Keratinocyte (primary cell): ENCODE data around the gene SERGEF. TPM values are rescaled to one million over a fixed set of nuclear protein-coding genes. Genes with fewer than 3 reads are reported as not detected.

Experiments used
- DNase-seq: peaks from one replicate; pipeline ENCODE4 v3.0.0-alpha.2; 2011; ENCODE audit warnings: low read depth, missing footprints, low spot score
- FAIRE-seq: peaks from 2 replicates; lab custom pipeline; 2011; peaks lifted over from hg19 to GRCh38; lab: Jason Lieb, UNC
- H2AFZ ChIP-seq: 2 replicates; pipeline ENCODE4 v1.6.0; 2012; ENCODE audit warnings: low read length, control low read depth, inconsistent platforms; ENCODE audit not compliant: control insufficient read depth
- H3K27ac ChIP-seq: 2 replicates; pipeline ENCODE4 v1.5.1; 2011; ENCODE audit warnings: low read length; ENCODE audit not compliant: control insufficient read depth, insufficient read depth
- H3K27me3 ChIP-seq: 3 replicates; pipeline ENCODE4 v1.6.0; 2011; ENCODE audit warnings: low read length; ENCODE audit not compliant: control insufficient read depth, insufficient read depth; ENCODE audit errors: extremely low read depth
- H3K36me3 ChIP-seq, 2 experiments: 2 replicates in 1 of 2; 3 replicates in 1 of 2; pipeline ENCODE4 v1.5.1; 2011; ENCODE audit warnings: low read length in 2 of 2, mild to moderate bottlenecking in 1 of 2; ENCODE audit not compliant: control insufficient read depth in 2 of 2, insufficient read depth in 2 of 2; ENCODE audit errors: extremely low read depth in 1 of 2
- H3K4me1 ChIP-seq: 3 replicates; pipeline ENCODE4 v1.5.1; 2011; ENCODE audit warnings: low read length; ENCODE audit not compliant: control insufficient read depth, insufficient read depth; ENCODE audit errors: extremely low read depth
- H3K4me2 ChIP-seq: 3 replicates; pipeline ENCODE4 v1.6.0; 2011; ENCODE audit warnings: low read depth, low read length; ENCODE audit not compliant: control insufficient read depth, insufficient read depth; ENCODE audit errors: extremely low read depth
- H3K4me3 ChIP-seq, 3 experiments: fragments of 200-600 bp in 1 of 3; sonication (generic) in 1 of 3; 2 replicates in 2 of 3; 3 replicates in 1 of 3; pipeline ENCODE4 v1.5.1; 2011 to 2016; ENCODE audit warnings: low read length in 3 of 3, mild to moderate bottlenecking in 3 of 3, control low read depth in 2 of 3, inconsistent platforms in 1 of 3, low read depth in 1 of 3, mixed read lengths in 1 of 3, mixed run types in 1 of 3, moderate library complexity in 1 of 3; ENCODE audit not compliant: control insufficient read depth in 2 of 3, insufficient read depth in 2 of 3; ENCODE audit errors: extremely low read depth in 1 of 3
- H3K79me2 ChIP-seq: 2 replicates; pipeline ENCODE4 v1.6.0; 2012; ENCODE audit warnings: low read length; ENCODE audit not compliant: control insufficient read depth, insufficient read depth
- H3K9ac ChIP-seq: 3 replicates; pipeline ENCODE4 v1.6.0; 2011; ENCODE audit warnings: low read length; ENCODE audit not compliant: control insufficient read depth, insufficient read depth; ENCODE audit errors: extremely low read depth
- H3K9me1 ChIP-seq: 3 replicates; pipeline ENCODE4 v1.6.0; 2011; ENCODE audit warnings: low read length; ENCODE audit not compliant: control insufficient read depth, insufficient read depth; ENCODE audit errors: extremely low read depth
- H3K9me3 ChIP-seq: 2 replicates; pipeline ENCODE4 v1.5.1; 2012; ENCODE audit warnings: low read depth, low read length; ENCODE audit not compliant: control insufficient read depth
- H4K20me1 ChIP-seq: 3 replicates; pipeline ENCODE4 v1.6.0; 2011; ENCODE audit warnings: low read length; ENCODE audit not compliant: control insufficient read depth, insufficient read depth; ENCODE audit errors: extremely low read depth
- CTCF ChIP-seq, 3 experiments: IDR thresholded peaks in 1 of 3; conservative IDR thresholded peaks in 1 of 3; optimal IDR thresholded peaks in 1 of 3; 2 replicates in 2 of 3; 3 replicates in 1 of 3; pipeline versions ENCODE3 to v1.5.1; 2011; ENCODE audit warnings: low read length in 3 of 3, mild to moderate bottlenecking in 3 of 3, moderate library complexity in 2 of 3, control low read depth in 1 of 3, inconsistent platforms in 1 of 3; ENCODE audit not compliant: insufficient read depth in 2 of 3; ENCODE audit errors: extremely low read depth in 1 of 3
- EZH2 ChIP-seq: IDR thresholded peaks from one replicate; pipeline ENCODE4 v1.6.1; 2012; ENCODE audit warnings: inconsistent platforms, mild to moderate bottlenecking, low read length, moderate library complexity
- dilution Hi-C: fragments of 300-500 bp; cut with MboI; formaldehyde crosslinking; loops from one replicate; pipeline ENCODE4 v1.7.0; 2020; ENCODE audit warnings: low sequenced_read_pairs; ENCODE audit not compliant: extremely low pct_ligation_motif_present
- polyA plus RNA-seq, 5 experiments: library from polyadenylated mRNA; depleted of rRNA in 3 of 5; stranded (reverse) in 3 of 5; stranded (forward) in 1 of 5; unstranded in 1 of 5; fragments of >200 nt; gene quantifications; 1 replicate in 1 of 5; 2 replicates in 3 of 5; 3 replicates in 1 of 5; pipeline versions ENCODE4 v1.2.1 to v1.2.3, GENCODE V29; 2011 to 2012; ENCODE audit warnings: missing spikeins in 2 of 5, low read depth in 1 of 5, low replicate concordance in 1 of 5

SERGEF gene
- polyA plus RNA-seq, 1 donor (not counting 4 experiments of a cell fraction or from before 2014, with no cell fraction given), result 15.6 TPM

GRCh38 chr11:18010121-18010670, 2.7 kb downstream of the SERGEF start:
- Histone ChIP-seq H3K9ac (no peak overlapping the region), H4K20me1 (no peaks in the 10 kb centered on the region), H3K4me2 (no peak overlapping the region), H3K4me3 (no peak overlapping the region), H3K36me3 (peaks cover 0 to 3% of the 10 kb centered on the region in 2 experiments), H3K27me3 (peaks cover 3% of the 10 kb centered on the region), H3K9me1 (no peaks in the 10 kb centered on the region), H2AFZ (no peak overlapping the region), H3K27ac (no peak overlapping the region), H3K79me2 (peaks cover 11% of the 10 kb centered on the region), H3K9me3 (no peaks in the 10 kb centered on the region), H3K4me1 (peaks cover 10% of the 10 kb centered on the region)
- TF ChIP-seq CTCF (optimal IDR thresholded peaks at IDR 0.05 in 1 of 3, IDR thresholded peaks at IDR 0.05 in 1 of 3, conservative IDR thresholded peaks at IDR 0.05 in 1 of 3; ENCODE audit: extremely low read depth in 1 of 3, insufficient read depth in 2 of 3, low read length in 3 of 3), result no peak
- TF ChIP-seq EZH2, result no peak
- dilution Hi-C loops, result no loop called here
- FAIRE-seq (no peak), DNase-seq (no peak)

- Histone ChIP-seq H3K36me3 (peaks cover 3% of the 10 kb centered on the region in 2 experiments), H3K4me3 (no peak overlapping the region), H4K20me1 (no peaks in the 10 kb centered on the region), H3K9me3 (no peaks in the 10 kb centered on the region), H3K9me1 (no peaks in the 10 kb centered on the region), H3K4me1 (no peaks in the 10 kb centered on the region), H3K27me3 (no peaks in the 10 kb centered on the region), H3K4me2 (no peak overlapping the region), H3K79me2 (no peaks in the 10 kb centered on the region), H2AFZ (no peak overlapping the region), H3K9ac (no peak overlapping the region), H3K27ac (no peak overlapping the region)
- no peak for TF ChIP-seq CTCF (optimal IDR thresholded peaks at IDR 0.05 in 1 of 3, IDR thresholded peaks at IDR 0.05 in 1 of 3, conservative IDR thresholded peaks at IDR 0.05 in 1 of 3; ENCODE audit: extremely low read depth in 1 of 3, insufficient read depth in 2 of 3, low read length in 3 of 3)
- TF ChIP-seq EZH2, result no peak
- FAIRE-seq, result no peak
- dilution Hi-C loops, result no loop called here
- DNase-seq, result no peak
Observed at GRCh38 chr11:18005376-18006129, 7.3 kb downstream of the SERGEF start.
